Measurements from ENCODE around the gene PLS1. TPM values are rescaled to one million over a fixed set of nuclear protein-coding genes. Genes with fewer than 3 reads are reported as not detected.

The PLS1 gene, protein sequence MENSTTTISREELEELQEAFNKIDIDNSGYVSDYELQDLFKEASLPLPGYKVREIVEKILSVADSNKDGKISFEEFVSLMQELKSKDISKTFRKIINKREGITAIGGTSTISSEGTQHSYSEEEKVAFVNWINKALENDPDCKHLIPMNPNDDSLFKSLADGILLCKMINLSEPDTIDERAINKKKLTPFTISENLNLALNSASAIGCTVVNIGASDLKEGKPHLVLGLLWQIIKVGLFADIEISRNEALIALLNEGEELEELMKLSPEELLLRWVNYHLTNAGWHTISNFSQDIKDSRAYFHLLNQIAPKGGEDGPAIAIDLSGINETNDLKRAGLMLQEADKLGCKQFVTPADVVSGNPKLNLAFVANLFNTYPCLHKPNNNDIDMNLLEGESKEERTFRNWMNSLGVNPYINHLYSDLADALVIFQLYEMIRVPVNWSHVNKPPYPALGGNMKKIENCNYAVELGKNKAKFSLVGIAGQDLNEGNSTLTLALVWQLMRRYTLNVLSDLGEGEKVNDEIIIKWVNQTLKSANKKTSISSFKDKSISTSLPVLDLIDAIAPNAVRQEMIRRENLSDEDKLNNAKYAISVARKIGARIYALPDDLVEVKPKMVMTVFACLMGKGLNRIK
- 9.1 and 13.4 TPM in 2 replicates for total RNA-seq

GRCh38 chr3:142595951-142596725, at the start of gene PLS1:
Gene PLS1 (plus strand): TSS chr3:142596393. CDS start chr3:142664238, 67,845 bp downstream.

DNA sequence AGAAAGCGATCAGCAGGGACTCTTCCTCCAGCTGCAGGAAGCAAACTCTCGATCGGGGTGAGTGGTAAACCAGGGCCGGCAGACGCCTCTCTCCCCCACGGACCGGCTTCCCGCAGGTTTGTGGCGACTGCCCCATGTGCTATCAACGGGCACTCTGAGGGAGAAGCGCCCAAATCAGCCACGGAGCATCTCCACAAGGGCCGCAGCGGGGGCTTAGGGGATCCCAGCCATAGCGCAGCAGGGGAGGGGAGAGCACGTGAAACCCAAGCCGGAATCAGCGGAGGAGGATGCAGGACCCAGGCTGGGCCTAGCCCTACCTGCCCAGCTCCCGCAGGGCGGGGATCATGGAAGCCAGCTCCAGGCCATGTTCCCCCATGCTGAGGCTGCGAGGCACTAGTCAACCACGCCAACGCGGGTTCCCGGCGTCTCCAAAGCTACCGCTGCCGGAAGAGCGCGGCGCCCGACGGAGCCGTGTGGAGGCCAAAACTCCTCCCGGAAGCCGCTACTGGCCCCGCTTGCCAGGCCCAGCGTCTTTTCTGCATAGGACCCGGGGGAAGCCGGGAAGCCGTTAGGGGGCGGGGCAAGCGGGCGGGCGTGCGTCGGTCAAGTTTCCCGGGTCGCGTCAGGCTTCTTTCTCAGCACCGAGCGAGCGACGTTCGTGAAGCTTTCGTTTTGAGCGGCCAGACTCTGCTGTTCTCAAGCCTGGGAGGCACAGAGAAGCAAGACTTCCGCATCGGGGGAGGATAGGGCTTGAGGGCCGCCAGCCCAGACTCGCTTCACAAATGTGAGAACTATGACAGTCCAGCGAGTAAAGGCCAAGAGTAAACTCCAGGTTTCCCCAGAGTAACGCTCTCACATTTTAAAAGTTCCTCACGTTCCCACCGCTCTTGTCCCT, 17.6 kb upstream of the PLS1 start, which contains the start of gene ATR:
ATR (minus strand) TSS at position 405 of the 895 bp plus-strand sequence; CDS start at position 376, 29 bp downstream.

DNA sequence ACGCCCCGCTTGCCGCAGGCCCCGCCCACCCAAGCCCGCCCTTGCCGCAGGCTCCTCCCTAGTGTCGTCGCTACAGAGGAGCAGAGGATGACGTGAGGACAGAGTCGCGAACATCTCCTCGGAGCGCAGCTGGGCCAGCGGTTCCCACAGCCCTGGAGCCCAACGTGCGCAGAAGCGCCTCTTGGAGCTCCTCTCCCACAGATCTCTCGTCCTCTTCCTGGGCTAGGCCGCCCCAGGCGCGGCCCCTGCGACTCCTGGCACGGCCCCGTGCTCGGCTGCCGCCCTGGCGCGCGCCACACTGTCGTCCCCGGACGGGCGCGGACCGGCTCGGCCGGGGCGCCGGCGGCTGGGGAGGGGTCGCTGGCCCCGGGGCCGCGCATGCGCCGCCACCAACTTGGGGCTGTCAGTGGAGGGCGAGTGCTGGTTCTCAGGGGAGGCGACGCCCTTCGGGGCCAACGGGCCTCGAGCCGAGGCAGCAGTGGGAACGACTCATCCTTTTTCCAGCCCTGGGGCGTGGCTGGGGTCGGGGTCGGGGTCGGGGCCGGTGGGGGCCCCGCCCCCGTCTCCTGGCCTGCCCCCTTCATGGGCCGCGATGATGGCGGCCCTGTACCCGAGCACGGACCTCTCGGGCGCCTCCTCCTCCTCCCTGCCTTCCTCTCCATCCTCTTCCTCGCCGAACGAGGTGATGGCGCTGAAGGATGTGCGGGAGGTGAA, 127.9 kb downstream of the PLS1 start, which contains the start of gene TRPC1:
TRPC1 (plus strand) TSS at position 67 of the 714 bp plus-strand sequence; CDS start at position 593, 526 bp downstream.

Other genes with a start within 250 kb of the PLS1 start
- gene XRN1, start 148.4 kb upstream of the PLS1 start, total RNA-seq: 7.8 and 10.0 TPM in 2 replicates
- gene ATR, start 17.7 kb upstream of the PLS1 start, total RNA-seq: 13.2 and 19.1 TPM in 2 replicates
- 1.8 and 10.0 TPM in 2 replicates for gene TRPC1, start 127.6 kb downstream of the PLS1 start, total RNA-seq

Data from hair follicular keratinocyte (primary cell).